ENCODE results near the gene CNNM3.

The CNNM3 gene

GRCh38 chr2:96788442-96789244 lies 27.4 kb upstream of the CNNM3 start:
- Histone ChIP-seq H3K23ac (ENCODE audit: low read depth, low read length, poor library complexity) (no peak overlapping the region), H3K27ac (replicated peaks; ENCODE audit: low read length) (no peak overlapping the region), H3K4me2 (ENCODE audit: insufficient read depth, low read length, poor library complexity, severe bottlenecking) (no peak overlapping the region), H3K79me1 (ENCODE audit: low read depth, low read length) (peaks cover 3% of the 10 kb centered on the region), H3K14ac (ENCODE audit: low read length) (no peak overlapping the region), H4K8ac (ENCODE audit: low read depth, low read length) (no peak overlapping the region), H3K9me3 (replicated peaks in 1 of 2; ENCODE audit: control insufficient read depth in 2 of 2, insufficient read depth in 1 of 2, low read depth in 1 of 2, low read length in 2 of 2) (no peaks in the 10 kb centered on the region), H4K91ac (ENCODE audit: low read depth, low read length, poor library complexity) (no peak overlapping the region), H2BK12ac (ENCODE audit: low read length) (no peak overlapping the region), H3K4ac (ENCODE audit: low read length) (no peak overlapping the region), H2BK15ac (ENCODE audit: low read length) (no peak overlapping the region), H2BK5ac (ENCODE audit: low read length) (no peak overlapping the region), H3K4me1 (ENCODE audit: control insufficient read depth in 2 of 2, insufficient read depth in 1 of 2, low read depth in 1 of 2, low read length in 2 of 2) (peaks cover 0 to 7% of the 10 kb centered on the region in 2 donors), H3K18ac (ENCODE audit: low read length) (peak overlapping the region; percentile 48), H3K27me3 (ENCODE audit: control insufficient read depth in 3 of 3, insufficient read depth in 3 of 3, low read depth in 1 of 3, low read length in 3 of 3) (no peaks in the 10 kb centered on the region), H2BK120ac (ENCODE audit: low read depth, low read length) (no peak overlapping the region), H2AFZ (ENCODE audit: low read length) (no peak overlapping the region), H2AK5ac (ENCODE audit: low read depth, low read length) (no peak overlapping the region), H3K36me3 (replicated peaks in 1 of 2; ENCODE audit: control insufficient read depth in 2 of 2, insufficient read depth in 2 of 2, low read length in 2 of 2) (no peaks in the 10 kb centered on the region), H3K9ac (ENCODE audit: low read depth, low read length, poor library complexity) (no peak overlapping the region), H3K4me3 (ENCODE audit: low read length in 2 of 2) (no peak overlapping the region)
- no CpG with 5 or more reads among the region's 17 CpGs for WGBS, 2 donors (ENCODE audit: extremely low coverage in 2 of 2, insufficient read length in 2 of 2, insufficient replicate concordance in 1 of 2)
- no peak for DNase-seq (ENCODE audit: low spot score)

- Histone ChIP-seq H3K4me2 (ENCODE audit: insufficient read depth, low read length, poor library complexity, severe bottlenecking) (no peak overlapping the region), H3K9ac (ENCODE audit: low read depth, low read length, poor library complexity) (no peak overlapping the region), H3K36me3 (replicated peaks in 1 of 2; ENCODE audit: control insufficient read depth in 2 of 2, insufficient read depth in 2 of 2, low read length in 2 of 2) (no peaks in the 10 kb centered on the region), H3K27ac (replicated peaks; ENCODE audit: low read length) (no peak overlapping the region), H2BK15ac (ENCODE audit: low read length) (no peak overlapping the region), H3K18ac (ENCODE audit: low read length) (peak overlapping the region; percentile 4), H3K27me3 (ENCODE audit: control insufficient read depth in 3 of 3, insufficient read depth in 3 of 3, low read depth in 1 of 3, low read length in 3 of 3) (no peaks in the 10 kb centered on the region), H3K79me1 (ENCODE audit: low read depth, low read length) (peaks cover 3% of the 10 kb centered on the region), H2AFZ (ENCODE audit: low read length) (no peak overlapping the region), H3K4me1 (ENCODE audit: control insufficient read depth in 2 of 2, insufficient read depth in 1 of 2, low read depth in 1 of 2, low read length in 2 of 2) (peaks cover 0 to 7% of the 10 kb centered on the region in 2 donors), H4K91ac (ENCODE audit: low read depth, low read length, poor library complexity) (no peak overlapping the region), H3K23ac (ENCODE audit: low read depth, low read length, poor library complexity) (no peak overlapping the region), H2BK120ac (ENCODE audit: low read depth, low read length) (no peak overlapping the region), H3K4ac (ENCODE audit: low read length) (no peak overlapping the region), H4K8ac (ENCODE audit: low read depth, low read length) (no peak overlapping the region), H2BK5ac (ENCODE audit: low read length) (no peak overlapping the region), H3K14ac (ENCODE audit: low read length) (no peak overlapping the region), H3K4me3 (ENCODE audit: low read length in 2 of 2) (no peak overlapping the region), H2AK5ac (ENCODE audit: low read depth, low read length) (peak overlapping the region; percentile 5), H2BK12ac (ENCODE audit: low read length) (no peak overlapping the region), H3K9me3 (replicated peaks in 1 of 2; ENCODE audit: control insufficient read depth in 2 of 2, insufficient read depth in 1 of 2, low read depth in 1 of 2, low read length in 2 of 2) (no peaks in the 10 kb centered on the region)
- no peak for DNase-seq (ENCODE audit: low spot score)
- no CpG with 5 or more reads among the region's 6 CpGs for WGBS, 2 donors (ENCODE audit: extremely low coverage in 2 of 2, insufficient read length in 2 of 2, insufficient replicate concordance in 1 of 2)
Observed at GRCh38 chr2:96789245-96789617, 26.8 kb upstream of the CNNM3 start.

- no peak overlapping the region for H2BK120ac ChIP-seq (ENCODE audit: low read depth, low read length)
- no peak overlapping the region for H3K18ac ChIP-seq (ENCODE audit: low read length)
- peak overlapping the region; percentile 31 for H3K23ac ChIP-seq (ENCODE audit: low read depth, low read length, poor library complexity)
- H3K4me3 ChIP-seq (ENCODE audit: low read length in 2 of 2) = no peak overlapping the region
- H3K9ac ChIP-seq (ENCODE audit: low read depth, low read length, poor library complexity) = no peak overlapping the region
- H3K4ac ChIP-seq (ENCODE audit: low read length) = no peak overlapping the region
- peak overlapping the region; percentile 11 for H2BK5ac ChIP-seq (ENCODE audit: low read length)
- no peaks in the 10 kb centered on the region for H3K27me3 ChIP-seq (ENCODE audit: control insufficient read depth in 3 of 3, insufficient read depth in 3 of 3, low read depth in 1 of 3, low read length in 3 of 3)
- WGBS, 2 donors (ENCODE audit: extremely low coverage in 2 of 2, insufficient read length in 2 of 2, insufficient replicate concordance in 1 of 2) = no CpG with 5 or more reads among the region's 17 CpGs
- H2AK5ac ChIP-seq (ENCODE audit: low read depth, low read length) = peak overlapping the region; percentile 81
- H2BK12ac ChIP-seq (ENCODE audit: low read length) = no peak overlapping the region
- H3K9me3 ChIP-seq (replicated peaks in 1 of 2; ENCODE audit: control insufficient read depth in 2 of 2, insufficient read depth in 1 of 2, low read depth in 1 of 2, low read length in 2 of 2) = no peaks in the 10 kb centered on the region
- DNase-seq (ENCODE audit: low spot score) = no peak
- H3K79me1 ChIP-seq (ENCODE audit: low read depth, low read length) = peaks cover 6% of the 10 kb centered on the region
- H3K14ac ChIP-seq (ENCODE audit: low read length) = peak overlapping the region; percentile 56
- H3K4me2 ChIP-seq (ENCODE audit: insufficient read depth, low read length, poor library complexity, severe bottlenecking) = no peak overlapping the region
- H3K4me1 ChIP-seq (ENCODE audit: control insufficient read depth in 2 of 2, insufficient read depth in 1 of 2, low read depth in 1 of 2, low read length in 2 of 2) = peaks cover 0 to 7% of the 10 kb centered on the region in 2 donors
- H4K91ac ChIP-seq (ENCODE audit: low read depth, low read length, poor library complexity) = no peak overlapping the region
- no peak overlapping the region for H2BK15ac ChIP-seq (ENCODE audit: low read length)
- no peak overlapping the region for H3K27ac ChIP-seq (replicated peaks; ENCODE audit: low read length)
- no peak overlapping the region for H4K8ac ChIP-seq (ENCODE audit: low read depth, low read length)
- H3K36me3 ChIP-seq (replicated peaks in 1 of 2; ENCODE audit: control insufficient read depth in 2 of 2, insufficient read depth in 2 of 2, low read length in 2 of 2) = no peaks in the 10 kb centered on the region
- H2AFZ ChIP-seq (ENCODE audit: low read length) = no peak overlapping the region
Observed at GRCh38 chr2:96792772-96793749, 23.0 kb upstream of the CNNM3 start.

- Histone ChIP-seq H2AFZ (ENCODE audit: low read length) (no peak overlapping the region), H2BK120ac (ENCODE audit: low read depth, low read length) (no peak overlapping the region), H2BK15ac (ENCODE audit: low read length) (no peak overlapping the region), H3K27me3 (ENCODE audit: control insufficient read depth in 3 of 3, insufficient read depth in 3 of 3, low read depth in 1 of 3, low read length in 3 of 3) (no peaks in the 10 kb centered on the region), H4K8ac (ENCODE audit: low read depth, low read length) (no peak overlapping the region), H3K4me1 (ENCODE audit: control insufficient read depth in 2 of 2, insufficient read depth in 1 of 2, low read depth in 1 of 2, low read length in 2 of 2) (peaks cover 0 to 3% of the 10 kb centered on the region in 2 donors), H3K4me3 (ENCODE audit: low read length in 2 of 2) (no peak overlapping the region), H3K18ac (ENCODE audit: low read length) (no peak overlapping the region), H3K9ac (ENCODE audit: low read depth, low read length, poor library complexity) (no peak overlapping the region), H3K14ac (ENCODE audit: low read length) (no peak overlapping the region), H2BK12ac (ENCODE audit: low read length) (no peak overlapping the region), H3K4ac (ENCODE audit: low read length) (no peak overlapping the region), H2AK5ac (ENCODE audit: low read depth, low read length) (no peak overlapping the region), H4K91ac (ENCODE audit: low read depth, low read length, poor library complexity) (no peak overlapping the region), H3K27ac (replicated peaks; ENCODE audit: low read length) (no peak overlapping the region), H2BK5ac (ENCODE audit: low read length) (no peak overlapping the region), H3K23ac (ENCODE audit: low read depth, low read length, poor library complexity) (no peak overlapping the region), H3K4me2 (ENCODE audit: insufficient read depth, low read length, poor library complexity, severe bottlenecking) (no peak overlapping the region), H3K36me3 (replicated peaks in 1 of 2; ENCODE audit: control insufficient read depth in 2 of 2, insufficient read depth in 2 of 2, low read length in 2 of 2) (peaks cover 3 to 10% of the 10 kb centered on the region in 2 donors), H3K79me1 (ENCODE audit: low read depth, low read length) (peaks cover 3% of the 10 kb centered on the region), H3K9me3 (replicated peaks in 1 of 2; ENCODE audit: control insufficient read depth in 2 of 2, insufficient read depth in 1 of 2, low read depth in 1 of 2, low read length in 2 of 2) (no peaks in the 10 kb centered on the region)
- DNase-seq (ENCODE audit: low spot score) = no peak
- no CpG with 5 or more reads among the region's 6 CpGs for WGBS, 2 donors (ENCODE audit: extremely low coverage in 2 of 2, insufficient read length in 2 of 2, insufficient replicate concordance in 1 of 2)
Observed at GRCh38 chr2:96795076-96795475, 21.0 kb upstream of the CNNM3 start.
